B cell (primary cell): Measurements from ENCODE around the gene HCFC1.

Source experiments
- CTCF ChIP-seq: fragments of 200-600 bp; IDR thresholded peaks from one replicate; pipeline ENCODE4 v1.8.0; 2022; ENCODE audit warnings: antibody characterized with exemption, mild to moderate bottlenecking
- EZH2 ChIP-seq: IDR thresholded peaks from 2 replicates; pipeline ENCODE4 v1.6.1; 2012; ENCODE audit warnings: borderline replicate concordance, low read depth, mild to moderate bottlenecking, moderate library complexity, low read length; ENCODE audit not compliant: insufficient read depth, poor library complexity, severe bottlenecking

- no peak for TF ChIP-seq CTCF
- TF ChIP-seq EZH2 = no peak
Observed at GRCh38 chrX:153945956-153946943, 25.4 kb downstream of the HCFC1 start.
